CD8-positive, alpha-beta memory T cell (primary cell): Measurements from ENCODE around the gene B3GAT1. TPM values are rescaled to one million over a fixed set of nuclear protein-coding genes. Genes with fewer than 3 reads are reported as not detected.
A peak's percentile ranks its signal among the peaks of the same experiment; 100 is the strongest.

Source experiments
- CTCF ChIA-PET: fragments of 350-600 bp; sonication (Branson Sonifier 250); formaldehyde crosslinking; loops from one replicate; lab custom pipeline; 2021; ENCODE audit warnings: antibody characterized with exemption; lab: Charles Lee
- POLR2A ChIA-PET: fragments of 350-600 bp; sonication (Branson Sonifier 250); formaldehyde crosslinking; loops from one replicate; lab custom pipeline; 2021; ENCODE audit warnings: antibody characterized with exemption; lab: Charles Lee
- DNase-seq, 5 donors: peaks; one replicate each; pipeline versions ENCODE4 v3.0.0 to v3.0.0-alpha.2; 2020 to 2022; ENCODE audit warnings: mixed read lengths in 1 of 5
- H3K27ac ChIP-seq: one replicate; pipeline ENCODE4 v1.7.0; 2013; ENCODE audit warnings: low read depth, mild to moderate bottlenecking, low read length, moderate library complexity
- H3K27me3 ChIP-seq: 2 replicates; pipeline ENCODE4 v1.7.0; 2013; ENCODE audit warnings: low read length, mild to moderate bottlenecking; ENCODE audit not compliant: insufficient read depth, poor library complexity, severe bottlenecking
- H3K36me3 ChIP-seq: 2 replicates; pipeline ENCODE4 v1.7.0; 2013; ENCODE audit warnings: mild to moderate bottlenecking, low read length, moderate library complexity; ENCODE audit not compliant: insufficient read depth
- H3K4me1 ChIP-seq: 2 replicates; pipeline ENCODE4 v1.7.0; 2013; ENCODE audit warnings: mild to moderate bottlenecking, low read length, moderate library complexity; ENCODE audit not compliant: insufficient read depth
- H3K4me3 ChIP-seq: 2 replicates; pipeline ENCODE4 v1.7.0; 2013; ENCODE audit warnings: mild to moderate bottlenecking, low read length
- H3K9me3 ChIP-seq: 2 replicates; pipeline ENCODE4 v1.7.0; 2013; ENCODE audit warnings: mild to moderate bottlenecking, low read length
- H3K27ac Mint-ChIP-seq, 8 donors: one replicate each; pipeline ENCODE4 v1.8.0; 2020 to 2021; ENCODE audit warnings: mixed read lengths in 8 of 8, mild to moderate bottlenecking in 6 of 8, inconsistent platforms in 3 of 8, moderate library complexity in 3 of 8
- H3K27me3 Mint-ChIP-seq, 2 donors: one replicate each; pipeline ENCODE4 v1.8.0; 2020 to 2021; ENCODE audit warnings: mixed read lengths in 2 of 2, mild to moderate bottlenecking in 1 of 2, moderate library complexity in 1 of 2
- H3K36me3 Mint-ChIP-seq, 3 donors: one replicate each; pipeline ENCODE4 v1.8.0; 2020 to 2021; ENCODE audit warnings: mixed read lengths in 3 of 3, inconsistent platforms in 1 of 3, mild to moderate bottlenecking in 1 of 3
- H3K4me1 Mint-ChIP-seq, 3 donors: one replicate each; pipeline ENCODE4 v1.8.0; 2020 to 2021; ENCODE audit warnings: mixed read lengths in 3 of 3, inconsistent platforms in 1 of 3, mild to moderate bottlenecking in 1 of 3
- H3K4me3 Mint-ChIP-seq, 7 donors: one replicate each; pipeline ENCODE4 v1.8.0; 2020 to 2021; ENCODE audit warnings: mixed read lengths in 7 of 7, mild to moderate bottlenecking in 6 of 7, moderate library complexity in 4 of 7, inconsistent platforms in 2 of 7
- H3K9me3 Mint-ChIP-seq, 5 donors: one replicate each; pipeline ENCODE4 v1.8.0; 2020 to 2022; ENCODE audit warnings: mixed read lengths in 5 of 5, mild to moderate bottlenecking in 3 of 5, moderate library complexity in 2 of 5, inconsistent platforms in 1 of 5
- polyA plus RNA-seq: library from polyadenylated mRNA; unstranded; fragments of 300-500 nt; fragmentation: Illumina TruSeq; gene quantifications from one replicate; pipeline ENCODE4 v1.2.3, GENCODE V29; 2021
- total RNA-seq, 2 experiments: library from RNA; stranded (reverse); gene quantifications; one replicate each; pipeline ENCODE4 v1.2.3, GENCODE V29; 2021

B3GAT1 gene
- total and polyA plus RNA-seq, 3 experiments from 2014 or later, result 0.07 to 0.44 (median 0.35) TPM

GRCh38 chr11:134384406-134384805, 27.6 kb downstream of the B3GAT1 start:
- Mint-ChIP-seq H3K4me3 (no peak overlapping the region), H3K27ac (no peak overlapping the region), H3K9me3 (no peaks in the 10 kb centered on the region), H3K36me3 (peaks cover 0 to 2% (median 0%) of the 10 kb centered on the region in 3 donors), H3K27me3 (peaks cover 13 to 43% of the 10 kb centered on the region in 2 donors), H3K4me1 (peaks cover 22 to 42% (median 27%) of the 10 kb centered on the region in 3 donors)
- H3K36me3 ChIP-seq, result no peaks in the 10 kb centered on the region
- peaks cover 3% of the 10 kb centered on the region for H3K27me3 ChIP-seq
- no peak overlapping the region for H3K4me3 ChIP-seq
- H3K4me1 ChIP-seq, result peaks cover 24% of the 10 kb centered on the region
- CTCF ChIA-PET, result no interaction called here
- no peaks in the 10 kb centered on the region for H3K9me3 ChIP-seq
- POLR2A ChIA-PET, result no interaction called here
- no peak for DNase-seq
- H3K27ac ChIP-seq, result no peak overlapping the region

- DNase-seq, result no peak
- no peak overlapping the region for H3K27ac Mint-ChIP-seq
- no peak overlapping the region for H3K4me3 Mint-ChIP-seq
- H3K4me1 ChIP-seq, result peaks cover 24% of the 10 kb centered on the region
- no peak overlapping the region for H3K27ac ChIP-seq
- peaks cover 22 to 37% (median 27%) of the 10 kb centered on the region in 3 donors for H3K4me1 Mint-ChIP-seq
- H3K36me3 Mint-ChIP-seq, result peaks cover 0 to 2% (median 0%) of the 10 kb centered on the region in 3 donors
- ChIA-PET POLR2A (no interaction called here), CTCF (no interaction called here)
- no peaks in the 10 kb centered on the region for H3K36me3 ChIP-seq
- no peaks in the 10 kb centered on the region for H3K9me3 ChIP-seq
- H3K27me3 Mint-ChIP-seq, result peaks cover 17 to 39% of the 10 kb centered on the region in 2 donors
- H3K27me3 ChIP-seq, result peaks cover 3% of the 10 kb centered on the region
- H3K9me3 Mint-ChIP-seq, result no peaks in the 10 kb centered on the region
- H3K4me3 ChIP-seq, result no peak overlapping the region
Measured at GRCh38 chr11:134383576-134384221, 28.3 kb downstream of the B3GAT1 start.

- H3K27ac Mint-ChIP-seq, result no peak overlapping the region
- H3K27me3 Mint-ChIP-seq, result peaks cover 17 to 36% of the 10 kb centered on the region in 2 donors
- H3K4me1 ChIP-seq, result peaks cover 23% of the 10 kb centered on the region
- no peak overlapping the region for H3K4me3 ChIP-seq
- peaks cover 22 to 28% (median 27%) of the 10 kb centered on the region in 3 donors for H3K4me1 Mint-ChIP-seq
- H3K27me3 ChIP-seq, result peaks cover 3% of the 10 kb centered on the region
- H3K4me3 Mint-ChIP-seq, result no peak overlapping the region
- no peak for DNase-seq
- H3K36me3 ChIP-seq, result no peaks in the 10 kb centered on the region
- CTCF ChIA-PET, result no interaction called here
- H3K36me3 Mint-ChIP-seq, result peaks cover 0 to 2% (median 0%) of the 10 kb centered on the region in 3 donors
- no peaks in the 10 kb centered on the region for H3K9me3 ChIP-seq
- H3K27ac ChIP-seq, result no peak overlapping the region
- no peaks in the 10 kb centered on the region for H3K9me3 Mint-ChIP-seq
- POLR2A ChIA-PET, result no interaction called here
Measured at GRCh38 chr11:134382830-134383229, 29.2 kb downstream of the B3GAT1 start.

GRCh38 chr11:134382257-134382656, 29.8 kb downstream of the B3GAT1 start:
- Histone ChIP-seq H3K9me3 (no peaks in the 10 kb centered on the region), H3K4me1 (peaks cover 17% of the 10 kb centered on the region), H3K27me3 (peaks cover 3% of the 10 kb centered on the region), H3K36me3 (no peaks in the 10 kb centered on the region), H3K4me3 (no peak overlapping the region), H3K27ac (no peak overlapping the region)
- DNase-seq, result no peak
- Mint-ChIP-seq H3K9me3 (no peaks in the 10 kb centered on the region), H3K36me3 (peaks cover 0 to 2% (median 0%) of the 10 kb centered on the region in 3 donors), H3K27ac (no peak overlapping the region), H3K27me3 (peaks cover 17 to 36% of the 10 kb centered on the region in 2 donors), H3K4me3 (no peak overlapping the region), H3K4me1 (peaks cover 19 to 23% (median 22%) of the 10 kb centered on the region in 3 donors)
- ChIA-PET POLR2A (no interaction called here), CTCF (no interaction called here)

- no peak for DNase-seq
- H3K4me3 Mint-ChIP-seq, result no peak overlapping the region
- H3K27me3 Mint-ChIP-seq, result peaks cover 12 to 28% of the 10 kb centered on the region in 2 donors
- Histone ChIP-seq H3K4me3 (no peak overlapping the region), H3K4me1 (peaks cover 2% of the 10 kb centered on the region), H3K27ac (no peak overlapping the region), H3K9me3 (no peaks in the 10 kb centered on the region), H3K27me3 (no peaks in the 10 kb centered on the region), H3K36me3 (no peaks in the 10 kb centered on the region)
- peaks cover 0 to 2% (median 0%) of the 10 kb centered on the region in 3 donors for H3K36me3 Mint-ChIP-seq
- ChIA-PET CTCF (no interaction called here), POLR2A (no interaction called here)
- no peak overlapping the region for H3K27ac Mint-ChIP-seq
- no peaks in the 10 kb centered on the region for H3K9me3 Mint-ChIP-seq
- H3K4me1 Mint-ChIP-seq, result peaks cover 5 to 8% (median 7%) of the 10 kb centered on the region in 3 donors
Measured at GRCh38 chr11:134380785-134381184, 31.3 kb downstream of the B3GAT1 start.

- ChIA-PET CTCF (no interaction called here), POLR2A (no interaction called here)
- no peaks in the 10 kb centered on the region for H3K9me3 ChIP-seq
- Mint-ChIP-seq H3K27me3 (peaks cover 12 to 24% of the 10 kb centered on the region in 2 donors), H3K4me1 (peaks cover under 1 to 4% (median 2%) of the 10 kb centered on the region in 3 donors), H3K27ac (no peak overlapping the region), H3K9me3 (no peaks in the 10 kb centered on the region), H3K36me3 (peaks cover 0 to 2% (median 0%) of the 10 kb centered on the region in 3 donors), H3K4me3 (no peak overlapping the region)
- H3K27ac ChIP-seq, result no peak overlapping the region
- no peak overlapping the region for H3K4me3 ChIP-seq
- DNase-seq, result no peak
- no peaks in the 10 kb centered on the region for H3K36me3 ChIP-seq
- H3K27me3 ChIP-seq, result no peaks in the 10 kb centered on the region
- no peaks in the 10 kb centered on the region for H3K4me1 ChIP-seq
Measured at GRCh38 chr11:134380229-134380628, 31.8 kb downstream of the B3GAT1 start.

GRCh38 chr11:134379241-134379640, 32.8 kb downstream of the B3GAT1 start:
- Histone ChIP-seq H3K27me3 (no peaks in the 10 kb centered on the region), H3K9me3 (no peaks in the 10 kb centered on the region), H3K36me3 (no peaks in the 10 kb centered on the region), H3K4me3 (no peak overlapping the region), H3K27ac (no peak overlapping the region), H3K4me1 (no peaks in the 10 kb centered on the region)
- peak overlapping the region in 1 of 8 donors; percentile 86 for H3K27ac Mint-ChIP-seq
- no peaks in the 10 kb centered on the region for H3K4me1 Mint-ChIP-seq
- no peaks in the 10 kb centered on the region for H3K9me3 Mint-ChIP-seq
- no peak for DNase-seq
- CTCF ChIA-PET, result no interaction called here
- H3K36me3 Mint-ChIP-seq, result peaks cover 0 to 2% (median 0%) of the 10 kb centered on the region in 3 donors
- POLR2A ChIA-PET, result no interaction called here
- no peak overlapping the region for H3K4me3 Mint-ChIP-seq
- peaks cover 12 to 14% of the 10 kb centered on the region in 2 donors for H3K27me3 Mint-ChIP-seq

- Histone ChIP-seq H3K36me3 (no peaks in the 10 kb centered on the region), H3K9me3 (no peaks in the 10 kb centered on the region), H3K27me3 (no peaks in the 10 kb centered on the region), H3K27ac (no peak overlapping the region), H3K4me3 (no peak overlapping the region), H3K4me1 (no peaks in the 10 kb centered on the region)
- ChIA-PET POLR2A (no interaction called here), CTCF (no interaction called here)
- no peak for DNase-seq
- no peaks in the 10 kb centered on the region for H3K9me3 Mint-ChIP-seq
- H3K36me3 Mint-ChIP-seq, result no peaks in the 10 kb centered on the region
- H3K4me3 Mint-ChIP-seq, result no peak overlapping the region
- peaks cover 7 to 12% of the 10 kb centered on the region in 2 donors for H3K27me3 Mint-ChIP-seq
- H3K27ac Mint-ChIP-seq, result peak overlapping the region in 1 of 8 donors; percentile 48
- no peaks in the 10 kb centered on the region for H3K4me1 Mint-ChIP-seq
Measured at GRCh38 chr11:134377876-134378275, 34.2 kb downstream of the B3GAT1 start.
